Suppressor macrophage treated with lipopolysaccharide for 1 hour (primary cell): ENCODE results near the gene FAM131C.
A peak's percentile ranks its signal among the peaks of the same experiment; 100 is the strongest.
"Not testable (repeated sequence)": the region's sequence is repeated elsewhere in the genome, so short reads cannot be mapped to it uniquely, and the experiment has no call there.

ENCODE experiments used
- DNase-seq, 3 donors: peaks; one replicate each; pipeline ENCODE4 v3.0.0-alpha.2; 2020 to 2022

The FAM131C gene

GRCh38 chr1:16032388-16033102, 40.9 kb downstream of the FAM131C start:
- DNase-seq = peak; percentile 87 to 93 (median 89)

GRCh38 chr1:16031551-16031950, 41.9 kb downstream of the FAM131C start:
- no peak for DNase-seq

GRCh38 chr1:16029288-16029687, 44.2 kb downstream of the FAM131C start:
- DNase-seq = no peak

DNA sequence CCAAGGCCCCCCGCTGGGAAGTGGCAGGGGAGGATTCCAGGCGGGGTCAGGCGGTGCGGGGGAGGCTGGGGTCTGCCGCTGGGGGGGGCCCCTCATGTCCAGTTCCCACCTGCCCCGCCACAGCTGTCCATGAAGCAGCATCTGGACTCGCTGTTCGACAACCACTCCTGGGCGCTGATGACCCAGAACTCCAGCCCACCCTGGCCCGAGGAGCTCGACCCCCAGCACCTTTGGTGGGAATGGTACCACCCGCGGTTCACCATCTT, 44.5 kb downstream of the FAM131C start:
- DNase-seq = not testable (repeated sequence)

DNA sequence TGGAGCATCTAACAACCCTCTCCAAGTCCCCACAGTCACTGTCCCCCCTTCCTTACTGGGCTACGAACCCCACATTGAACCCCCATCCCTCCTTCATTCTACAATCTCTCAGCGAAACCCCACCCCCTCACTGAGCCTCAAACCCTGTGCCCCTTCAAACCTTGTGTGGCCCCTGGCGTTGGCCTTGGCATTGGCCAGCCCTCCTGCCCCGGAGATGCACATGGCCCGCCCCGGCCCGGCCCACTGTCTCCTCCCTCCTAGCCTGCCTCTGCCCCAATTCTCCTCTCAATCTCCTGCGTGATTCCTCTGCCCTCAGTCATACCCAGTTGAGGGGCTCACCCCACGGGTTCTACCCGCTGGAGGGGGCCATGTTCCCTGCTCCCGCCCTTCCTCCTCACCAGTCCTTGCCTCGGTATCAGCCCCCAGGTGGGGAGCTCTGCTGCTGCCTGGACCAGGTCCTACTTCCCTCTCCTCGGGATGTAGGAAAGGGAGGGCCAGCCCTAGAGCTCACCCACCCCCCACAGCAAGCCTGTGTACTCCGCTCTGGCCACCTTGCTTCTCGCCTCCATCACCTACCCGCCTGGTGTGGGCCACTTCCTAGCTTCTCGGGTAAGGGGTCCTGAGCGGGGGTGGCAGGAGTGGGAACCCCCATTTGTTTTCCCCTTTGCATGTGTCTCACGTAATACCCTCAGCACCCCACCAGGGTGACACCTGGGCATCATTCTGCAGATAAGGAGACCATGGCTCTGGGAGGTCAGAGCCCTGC, 45.0 kb downstream of the FAM131C start:
- DNase-seq = no peak

DNA sequence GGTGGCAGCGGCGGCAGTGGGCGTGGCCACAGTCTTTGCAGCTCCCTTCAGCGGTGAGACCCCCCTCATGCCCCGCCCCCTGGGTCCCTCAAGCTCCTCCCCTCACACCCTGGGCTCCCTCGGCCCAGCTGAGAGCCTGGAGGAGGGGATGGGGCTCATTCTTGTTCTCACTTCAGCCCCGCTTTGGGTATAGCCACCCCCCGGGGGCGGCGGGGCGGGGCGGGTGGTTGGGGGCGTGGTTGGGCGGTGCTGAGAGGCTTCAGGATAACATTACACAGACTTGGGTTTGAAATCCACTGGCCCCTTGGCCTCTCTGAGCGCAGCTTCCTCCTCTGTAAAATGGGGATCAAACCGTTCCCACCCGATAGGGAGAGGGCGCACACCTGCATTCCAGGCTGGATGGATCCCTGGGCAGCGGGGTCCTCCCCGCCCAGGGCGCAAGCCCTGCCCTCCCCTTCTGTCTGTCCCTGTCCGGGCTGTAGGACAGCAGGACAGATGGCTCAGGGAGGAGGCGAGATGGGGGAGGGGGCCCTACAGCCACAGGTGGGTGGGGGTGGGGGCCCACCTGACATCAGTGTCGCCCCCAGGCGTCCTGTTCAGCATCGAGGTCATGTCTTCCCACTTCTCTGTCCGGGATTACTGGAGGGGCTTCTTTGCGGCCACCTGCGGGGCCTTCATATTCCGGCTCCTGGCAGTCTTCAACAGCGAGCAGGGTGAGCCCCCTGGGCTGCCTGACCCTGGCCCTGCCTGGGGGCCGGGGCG, 46.5 kb downstream of the FAM131C start:
- peak in 2 of 3 donors; percentile 33 to 51 for DNase-seq

DNA sequence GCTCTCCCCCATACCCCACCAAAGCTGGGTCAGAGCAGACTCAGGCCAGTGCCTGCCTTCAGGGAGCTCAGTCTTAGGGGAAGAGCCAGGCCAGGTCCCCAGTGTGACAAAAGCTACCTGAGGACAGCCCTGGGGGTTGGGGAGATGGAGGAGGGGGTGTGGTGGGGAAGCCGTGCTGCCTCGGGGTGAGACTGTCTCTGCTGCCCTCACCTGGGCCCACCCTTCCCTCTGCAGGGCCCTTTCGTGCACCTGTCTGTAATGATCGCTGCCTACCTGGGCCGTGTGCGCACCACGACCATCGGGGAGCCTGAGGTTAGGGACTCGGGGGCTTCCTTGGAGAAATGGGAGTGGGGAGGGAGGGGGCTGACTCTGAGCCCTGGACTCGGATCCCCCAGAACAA, 47.1 kb downstream of the FAM131C start:
- DNase-seq = not testable (repeated sequence)

- no peak for DNase-seq
Observed at GRCh38 chr1:16023050-16023653, 50.3 kb downstream of the FAM131C start.

- DNase-seq = no peak
Observed at GRCh38 chr1:16022393-16022792, 51.1 kb downstream of the FAM131C start.

GRCh38 chr1:16021681-16022080, 51.8 kb downstream of the FAM131C start, which contains the start of gene CLCNKA:
TSS of gene CLCNKA (plus strand) at chr1:16022036. CDS start at chr1:16022620, 584 bp downstream.
- no peak for DNase-seq

DNA sequence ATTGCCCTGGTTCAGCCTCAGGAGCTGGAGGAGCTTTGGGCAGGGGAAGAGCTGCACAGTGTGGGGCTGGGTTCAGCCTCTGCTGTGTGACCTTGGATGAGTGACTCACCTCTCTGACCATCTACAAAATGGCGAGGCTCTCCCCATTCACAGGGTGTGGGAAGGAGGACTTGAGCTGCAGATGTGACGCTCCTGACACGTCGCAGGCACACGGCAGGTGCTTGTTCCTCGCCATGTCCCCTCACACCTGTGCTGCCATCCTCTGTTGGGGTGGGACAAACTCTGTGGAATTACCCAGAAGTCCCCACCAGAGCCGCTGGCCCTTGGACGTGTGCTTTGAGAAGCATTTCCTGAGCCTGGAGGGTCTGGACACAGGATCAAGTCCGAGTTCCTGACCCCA, 52.6 kb downstream of the FAM131C start:
- DNase-seq = not testable (repeated sequence)

DNA sequence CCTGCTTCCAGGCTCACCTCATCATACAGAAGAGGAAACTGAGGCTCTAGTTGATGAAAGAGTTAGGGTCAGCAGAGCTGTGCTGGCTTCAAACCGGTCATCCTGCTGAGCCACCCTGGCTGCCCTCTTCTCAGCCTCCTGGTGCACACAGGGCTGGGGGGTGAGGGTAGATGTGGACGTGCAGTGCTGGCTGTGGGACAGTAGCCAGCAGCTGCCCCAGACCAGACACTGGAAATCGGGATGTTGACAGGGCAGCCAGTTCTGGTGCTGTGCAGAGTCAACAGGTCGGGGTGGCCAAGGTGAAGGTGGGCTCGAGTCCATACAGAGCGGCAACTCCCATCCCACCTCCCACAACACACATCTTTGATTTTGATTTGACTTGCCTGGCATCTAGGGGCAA, 53.1 kb downstream of the FAM131C start:
- no peak for DNase-seq

- no peak for DNase-seq
Observed at GRCh38 chr1:16019644-16020277, 53.7 kb downstream of the FAM131C start.

DNA sequence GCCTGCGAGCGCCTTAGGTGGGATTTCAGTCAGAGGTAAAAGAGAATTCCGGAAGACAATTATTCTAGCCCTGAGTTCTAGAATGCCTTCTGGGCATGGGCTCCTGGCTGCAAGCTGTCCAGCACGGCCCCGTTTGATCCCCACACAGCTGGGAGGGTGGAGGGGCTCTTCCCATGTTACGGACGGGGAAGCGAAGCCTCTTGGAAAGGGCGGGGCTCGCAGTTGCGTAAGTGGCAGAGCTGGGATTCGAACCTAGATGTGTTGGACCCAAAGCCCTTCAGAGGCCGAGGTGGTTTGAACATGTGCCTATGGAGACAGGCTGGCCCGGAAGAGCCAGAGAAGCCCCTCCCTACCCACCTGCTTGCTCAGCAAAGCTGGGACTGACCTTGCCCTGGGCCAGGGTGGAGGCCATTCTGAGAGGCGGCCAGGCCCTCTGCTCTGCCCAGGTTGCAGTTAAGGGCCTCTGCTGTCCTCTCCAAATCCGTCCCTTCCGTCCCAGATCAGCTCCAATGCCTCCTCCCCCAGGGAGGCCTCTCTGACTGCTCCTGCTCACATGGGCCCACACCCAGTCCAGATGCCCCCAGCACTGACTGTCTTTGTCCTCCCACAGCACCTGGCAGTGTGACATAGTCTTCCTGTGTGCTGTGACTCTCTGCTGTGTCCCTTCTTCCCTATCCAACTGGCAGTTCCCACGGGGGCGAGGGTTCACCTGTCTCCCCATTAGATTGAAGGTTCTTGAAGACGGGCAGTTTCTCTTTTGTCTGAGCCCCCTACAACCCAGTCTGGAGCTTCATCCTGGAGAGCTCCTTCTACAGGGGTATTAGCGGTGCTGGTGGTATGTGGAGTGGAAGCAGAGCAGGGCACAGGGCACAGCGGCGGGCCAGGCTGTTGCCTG, 54.5 kb downstream of the FAM131C start:
- DNase-seq = no peak

DNA sequence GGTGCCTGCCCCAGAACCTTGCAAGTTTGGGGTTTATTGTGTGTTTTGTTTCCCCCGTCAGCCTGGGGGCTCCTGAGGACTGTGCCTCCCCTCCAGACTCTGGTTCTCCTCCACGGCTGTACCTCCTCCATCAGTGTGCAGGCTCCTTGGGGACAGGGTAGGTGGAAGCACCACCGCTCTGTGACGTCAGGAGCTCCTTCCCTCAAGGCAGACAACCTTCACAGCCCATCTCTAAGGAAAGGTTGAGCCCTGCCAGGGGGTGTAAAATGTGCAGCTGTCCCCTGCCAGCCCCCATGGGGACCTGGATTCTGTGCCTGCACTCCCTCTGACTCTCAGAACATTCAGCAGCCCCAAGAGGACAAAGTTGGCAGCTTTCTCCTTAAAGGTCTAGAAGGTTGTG, 55.1 kb downstream of the FAM131C start:
- no peak for DNase-seq

GRCh38 chr1:16017461-16018303, 55.8 kb downstream of the FAM131C start, which contains the start of gene HSPB7:
TSS of gene HSPB7 (minus strand) at chr1:16018043. CDS start at chr1:16017963, 80 bp downstream.
- DNase-seq = no peak

GRCh38 chr1:16017076-16017460, 56.4 kb downstream of the FAM131C start:
- DNase-seq = no peak

DNA sequence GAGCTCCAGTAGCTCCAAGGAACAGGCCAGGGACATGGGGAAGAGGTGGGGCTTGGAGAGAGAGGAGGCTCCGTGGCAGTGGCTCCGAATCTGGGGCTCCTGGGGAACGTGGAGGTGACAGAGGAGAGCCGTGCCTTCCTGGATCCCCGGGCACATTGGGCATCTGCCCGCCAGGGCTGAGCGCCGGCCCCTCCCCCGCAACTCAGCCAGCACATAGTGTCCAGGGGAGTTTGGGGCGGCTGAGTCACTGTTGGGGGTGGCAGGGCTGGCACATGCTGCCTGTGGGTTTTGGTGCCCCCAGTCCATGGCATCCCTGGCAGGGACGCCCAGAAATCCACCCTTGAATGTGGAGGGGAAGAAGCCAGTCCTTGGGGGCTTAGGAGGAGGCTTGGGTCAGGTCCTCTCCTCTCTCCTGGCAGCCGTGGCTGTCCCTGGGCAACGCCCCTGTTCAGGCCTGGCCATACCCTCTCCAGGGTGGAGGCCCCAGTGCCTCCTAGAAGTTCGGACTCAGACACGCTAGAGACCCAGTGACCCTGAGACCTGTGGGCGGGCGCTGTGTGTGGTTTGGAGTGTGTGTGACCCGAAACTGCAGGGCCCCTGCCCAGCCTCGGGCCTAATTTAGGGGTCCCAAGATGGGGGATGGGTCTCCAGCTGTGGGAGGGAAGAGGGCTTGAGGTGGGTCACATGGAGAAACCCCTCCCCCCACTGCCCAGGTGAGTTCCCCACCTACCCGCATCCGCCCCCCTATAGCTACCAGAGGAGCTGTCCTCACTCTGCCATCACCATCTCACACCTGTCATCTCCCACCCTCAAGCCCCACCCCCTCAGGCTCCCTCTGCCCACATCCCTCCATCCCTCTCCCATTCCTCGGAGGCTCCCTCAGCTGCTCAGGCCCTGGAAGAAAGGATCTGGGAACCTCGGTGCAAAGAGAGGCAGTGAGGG, 57.2 kb downstream of the FAM131C start:
- no peak for DNase-seq

DNA sequence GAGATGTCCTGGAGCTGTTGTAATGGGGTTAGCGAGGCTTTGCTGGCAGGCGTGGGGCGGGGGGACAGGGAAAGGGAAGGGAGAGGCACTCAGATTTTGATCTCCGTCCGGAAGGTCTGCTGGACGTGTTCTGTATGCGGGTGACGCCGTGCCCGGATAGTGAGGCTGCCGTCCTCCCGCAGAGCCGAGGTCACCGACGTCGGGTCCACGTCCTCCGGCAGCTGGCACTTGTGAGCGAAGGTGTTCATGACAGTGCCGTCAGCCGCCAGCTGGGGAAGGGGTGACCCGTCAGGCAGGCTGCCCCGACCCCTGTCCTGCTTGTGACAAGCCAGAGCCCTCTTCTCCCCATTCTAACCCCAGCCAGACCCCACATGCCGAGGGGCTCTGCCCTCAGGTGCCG, 58.0 kb downstream of the FAM131C start:
- DNase-seq = no peak
